ENCODE measurements around the gene CAPG.

Gene CAPG

GRCh38 chr2:85438201-85439024 is 28.2 kb upstream of the CAPG start:
- DNase-seq, result no peak

GRCh38 chr2:85437488-85438200 is 27.5 kb upstream of the CAPG start:
- DNase-seq, result peak; percentile 87

- DNase-seq, result no peak
Measured at GRCh38 chr2:85436836-85437487, 26.8 kb upstream of the CAPG start.

- DNase-seq, result no peak
Measured at GRCh38 chr2:85435981-85436835, 26.0 kb upstream of the CAPG start.

- DNase-seq, result no peak
Measured at GRCh38 chr2:85435220-85435958, 25.2 kb upstream of the CAPG start.

- no peak for DNase-seq
Measured at GRCh38 chr2:85434696-85435095, 24.5 kb upstream of the CAPG start.

GRCh38 chr2:85433511-85434089 is 23.4 kb upstream of the CAPG start:
- DNase-seq, result no peak

GRCh38 chr2:85431570-85432205 is 21.5 kb upstream of the CAPG start:
- no peak for DNase-seq

- DNase-seq, result no peak
Measured at GRCh38 chr2:85430752-85431569, 20.8 kb upstream of the CAPG start.

- no peak for DNase-seq
Measured at GRCh38 chr2:85429924-85430289, 19.7 kb upstream of the CAPG start.

- no peak for DNase-seq
Measured at GRCh38 chr2:85429213-85429923, 19.2 kb upstream of the CAPG start.

- DNase-seq, result no peak
Measured at GRCh38 chr2:85428343-85428881, 18.2 kb upstream of the CAPG start.

- DNase-seq, result no peak
Measured at GRCh38 chr2:85427300-85427835, 17.2 kb upstream of the CAPG start.

- DNase-seq, result no peak
Measured at GRCh38 chr2:85425588-85425987, 15.4 kb upstream of the CAPG start.

- DNase-seq, result no peak
Measured at GRCh38 chr2:85423525-85423924, 13.4 kb upstream of the CAPG start.

GRCh38 chr2:85422072-85422457 is 11.9 kb upstream of the CAPG start:
- no peak for DNase-seq

- no peak for DNase-seq
Measured at GRCh38 chr2:85421260-85422071, 11.3 kb upstream of the CAPG start.
